Measurements from ENCODE around the gene CLCN5.
"Not testable (repeated sequence)": the region's sequence is repeated elsewhere in the genome, so short reads cannot be mapped to it uniquely, and the experiment has no call there.

Gene CLCN5

GRCh38 chrX:49999087-49999486 is 76.7 kb downstream of the CLCN5 start:
- DNase-seq: no peak

- no peak for DNase-seq
Observed at GRCh38 chrX:50000937-50001542, 78.6 kb downstream of the CLCN5 start.

- DNase-seq: no peak
Observed at GRCh38 chrX:50002067-50002714, 79.8 kb downstream of the CLCN5 start.

DNA sequence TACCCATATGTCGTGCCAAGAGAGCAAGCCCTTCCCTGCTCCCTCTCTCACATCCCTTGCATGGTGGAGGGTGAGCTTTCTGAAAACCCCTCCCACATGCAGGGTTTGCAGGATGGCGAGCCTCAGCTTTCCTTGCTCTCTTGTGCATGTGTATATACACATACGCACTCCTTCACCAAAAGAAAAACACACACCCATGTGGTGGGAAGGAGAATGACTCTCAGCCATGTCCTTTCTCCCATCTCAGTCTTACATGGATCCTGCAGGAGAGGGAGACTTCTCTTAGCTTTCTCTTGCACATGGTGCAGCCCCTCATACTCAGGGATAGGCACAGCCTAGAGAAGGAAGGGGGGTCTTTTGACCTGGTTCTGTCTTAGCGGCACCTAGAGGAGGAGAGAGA is 81.1 kb downstream of the CLCN5 start:
- DNase-seq: no peak

GRCh38 chrX:50003927-50004326 is 81.5 kb downstream of the CLCN5 start:
- DNase-seq: no peak

- DNase-seq: not testable (repeated sequence)
Observed at GRCh38 chrX:50025591-50025990, 103.2 kb downstream of the CLCN5 start.

DNA sequence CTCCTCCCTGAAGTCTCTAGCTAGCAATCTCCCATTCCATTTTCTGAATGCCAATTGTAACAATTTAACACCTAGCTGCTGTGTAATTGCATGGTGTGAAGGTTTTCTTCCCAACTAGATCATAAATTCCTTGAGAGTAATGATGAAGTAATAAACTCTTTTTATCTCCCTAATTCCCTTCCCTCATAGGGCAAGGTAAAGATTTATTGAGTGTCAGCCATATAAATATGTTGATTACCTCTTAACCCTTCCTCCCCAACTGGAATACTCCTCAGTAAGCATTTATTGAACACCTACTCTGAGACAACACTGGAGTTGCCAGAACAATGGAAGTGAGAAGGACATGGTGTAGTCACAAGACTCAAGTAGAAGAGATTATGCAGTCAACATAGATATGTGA is 112.7 kb downstream of the CLCN5 start:
- no peak for DNase-seq

GRCh38 chrX:50036426-50036825 is 114.0 kb downstream of the CLCN5 start:
- DNase-seq: no peak

GRCh38 chrX:50045823-50046222 is 123.4 kb downstream of the CLCN5 start:
- no peak for DNase-seq

- no peak for DNase-seq
Observed at GRCh38 chrX:50049228-50049627, 126.8 kb downstream of the CLCN5 start.

DNA sequence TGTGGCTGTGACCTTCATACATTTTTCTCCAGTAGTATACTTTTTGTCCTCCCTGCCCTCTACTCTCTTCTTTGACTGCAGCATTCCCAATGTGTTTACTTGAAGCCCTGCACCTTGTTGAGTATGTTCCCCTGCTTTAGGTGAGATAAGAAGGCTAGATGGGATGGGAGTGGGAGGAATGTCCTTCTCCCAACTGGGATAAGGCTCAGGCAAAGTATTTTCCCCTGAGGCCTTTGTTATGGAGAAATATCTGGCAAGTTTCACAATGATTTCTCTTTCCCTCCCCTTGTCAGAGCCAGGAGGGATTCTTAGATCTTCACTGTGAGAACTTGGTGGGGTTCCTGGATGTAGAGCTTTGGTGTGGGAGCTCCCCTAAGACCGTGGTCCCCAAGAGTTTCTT is 131.8 kb downstream of the CLCN5 start:
- DNase-seq: no peak

DNA sequence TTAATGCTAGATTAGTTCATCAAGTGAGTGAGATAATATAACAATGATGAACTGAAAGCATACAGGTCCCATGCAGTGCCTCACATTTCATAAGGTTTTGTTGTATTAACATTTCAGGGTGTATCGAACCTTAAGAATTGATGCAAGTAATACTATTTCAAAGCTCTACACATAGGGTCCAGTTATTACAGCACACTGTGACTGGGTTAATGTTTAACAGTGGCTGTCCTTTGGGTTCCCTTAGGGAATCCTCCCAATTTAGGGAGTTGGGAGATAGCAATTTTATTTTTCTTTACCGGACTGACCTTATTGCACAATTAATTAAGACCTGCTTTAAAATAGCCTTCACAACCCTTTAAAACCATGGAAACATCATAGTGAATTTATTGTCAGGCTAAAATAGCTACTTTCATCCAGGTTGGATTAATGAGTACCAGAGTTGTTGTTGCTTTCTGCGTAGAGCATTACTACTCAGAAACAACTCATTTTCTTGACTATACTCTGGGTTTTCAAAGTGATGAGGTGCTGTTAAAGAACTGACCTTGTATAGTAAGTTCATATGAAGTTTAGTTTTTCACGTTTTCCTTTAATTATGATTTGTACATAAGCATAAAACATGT is 144.0 kb downstream of the CLCN5 start:
- DNase-seq: no peak

GRCh38 chrX:50067435-50068284 is 145.3 kb downstream of the CLCN5 start:
- DNase-seq: no peak

GRCh38 chrX:50068285-50068563 is 145.8 kb downstream of the CLCN5 start:
- DNase-seq: no peak

DNA sequence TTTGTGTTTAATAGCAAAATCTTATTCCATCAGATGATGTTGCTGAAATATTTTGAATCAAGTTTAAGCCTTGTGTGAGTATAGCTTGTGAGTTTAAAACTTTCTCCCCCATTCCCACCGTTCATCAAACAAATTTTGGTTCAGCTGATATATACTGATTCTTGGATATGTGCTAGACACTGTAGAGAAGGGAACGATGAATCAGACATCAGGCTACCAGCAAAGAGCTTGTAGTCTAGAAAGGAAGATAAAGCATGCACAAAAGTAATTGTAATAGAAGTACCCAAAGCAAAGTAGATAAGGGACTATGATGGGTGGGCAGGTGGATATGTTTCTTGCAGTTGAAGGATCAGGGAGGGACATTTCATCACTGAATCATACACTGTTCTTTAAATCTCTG is 146.5 kb downstream of the CLCN5 start:
- DNase-seq: no peak

GRCh38 chrX:50071494-50071893 is 149.1 kb downstream of the CLCN5 start:
- DNase-seq: no peak

- DNase-seq: no peak
Observed at GRCh38 chrX:50072110-50072509, 149.7 kb downstream of the CLCN5 start.

- no peak for DNase-seq
Observed at GRCh38 chrX:50073601-50074000, 151.2 kb downstream of the CLCN5 start.

DNA sequence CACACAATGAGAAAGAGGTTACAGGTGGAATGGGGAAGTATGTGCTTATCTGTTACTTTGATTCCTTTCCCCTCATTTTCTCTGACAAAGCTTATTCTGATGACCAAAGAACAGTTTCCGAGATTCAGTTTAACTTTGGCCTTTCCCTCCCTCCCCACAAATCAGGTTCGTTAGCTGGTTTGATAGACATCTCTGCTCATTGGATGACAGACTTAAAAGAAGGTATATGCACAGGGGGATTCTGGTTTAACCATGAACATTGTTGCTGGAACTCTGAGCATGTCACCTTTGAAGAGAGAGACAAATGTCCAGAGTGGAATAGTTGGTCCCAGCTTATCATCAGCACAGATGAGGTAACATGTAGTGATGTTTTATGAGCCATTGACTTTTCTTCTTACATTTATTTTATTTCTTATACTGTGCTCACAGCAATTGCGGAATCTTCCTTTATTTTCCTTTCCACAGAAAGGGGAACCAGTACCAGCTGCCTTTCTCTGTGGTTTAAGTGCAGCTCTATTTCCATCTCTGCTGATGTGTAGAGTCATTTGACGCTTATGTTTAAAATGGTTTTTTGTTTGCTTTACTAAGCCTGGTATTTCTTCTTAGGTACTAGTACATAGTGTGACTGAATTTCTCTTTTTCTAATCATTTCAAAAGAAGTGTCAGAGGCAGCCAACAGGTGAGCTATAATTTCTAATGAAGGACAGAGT is 153.4 kb downstream of the CLCN5 start:
- DNase-seq: no peak

DNA sequence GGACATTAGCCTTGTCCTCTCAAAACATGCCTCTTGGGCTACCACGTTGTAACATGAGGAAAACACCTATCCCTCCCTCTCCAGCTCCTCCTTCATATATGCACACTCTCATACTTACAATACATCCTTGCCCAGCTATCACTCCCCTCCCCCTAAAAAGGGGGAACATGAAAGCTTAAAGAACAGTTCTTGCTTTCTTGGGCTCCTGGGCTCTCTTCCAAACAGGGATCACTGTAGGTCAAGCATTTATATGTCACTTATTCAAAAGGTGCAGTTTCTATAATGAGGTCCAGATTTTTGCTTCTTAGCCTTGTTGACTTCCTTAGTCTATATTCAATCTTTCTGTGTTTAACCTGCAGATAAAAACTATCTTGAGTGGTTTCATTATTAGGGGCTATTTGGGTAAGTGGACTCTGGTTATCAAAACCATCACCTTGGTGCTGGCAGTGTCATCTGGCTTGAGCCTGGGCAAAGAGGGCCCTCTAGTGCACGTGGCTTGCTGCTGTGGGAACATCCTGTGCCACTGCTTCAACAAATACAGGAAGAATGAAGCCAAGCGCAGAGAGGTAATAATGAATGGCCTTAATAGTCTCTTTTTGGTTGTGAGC is 159.0 kb downstream of the CLCN5 start:
- no peak for DNase-seq

GRCh38 chrX:50082741-50083140 is 160.3 kb downstream of the CLCN5 start:
- DNase-seq: no peak

DNA sequence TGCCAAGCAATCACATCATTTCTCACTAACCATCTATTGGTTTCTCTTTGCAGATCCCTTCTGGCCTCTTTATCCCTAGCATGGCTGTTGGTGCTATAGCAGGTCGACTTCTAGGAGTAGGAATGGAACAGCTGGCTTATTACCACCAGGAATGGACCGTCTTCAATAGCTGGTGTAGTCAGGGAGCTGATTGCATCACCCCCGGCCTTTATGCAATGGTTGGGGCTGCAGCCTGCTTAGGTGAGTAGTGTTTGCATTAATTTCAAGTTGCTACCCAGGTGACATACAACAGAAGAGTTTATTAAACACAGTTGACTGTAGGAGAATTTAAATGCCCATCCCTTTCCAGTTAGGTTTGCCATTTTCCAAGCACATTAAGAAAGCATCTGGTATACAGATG is 166.2 kb downstream of the CLCN5 start:
- no peak for DNase-seq

DNA sequence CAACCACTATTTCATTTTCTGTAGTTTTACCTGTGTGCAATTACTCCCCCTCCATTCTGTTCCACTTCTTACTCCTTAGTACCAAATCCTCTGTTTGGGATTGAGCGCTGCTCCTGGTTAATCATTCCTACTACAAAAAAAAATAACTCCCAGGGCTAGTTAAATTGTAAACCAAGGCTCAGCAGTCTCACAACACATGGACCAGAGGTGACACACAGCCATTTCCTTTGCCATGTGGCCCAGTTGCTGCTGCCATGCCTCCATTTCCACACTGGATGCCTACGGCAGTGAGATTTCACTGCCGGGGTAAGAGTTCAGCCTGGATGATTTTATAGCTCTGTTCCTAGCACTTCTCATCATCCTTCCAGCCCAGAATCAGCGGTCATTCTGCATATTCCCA is 171.2 kb downstream of the CLCN5 start:
- DNase-seq: no peak
